HG03066 (cell line): ENCODE measurements around the gene SPSB4.

Source experiments
- ATAC-seq: cut with Tn5 transposase; IDR thresholded peaks from one replicate; pipeline ENCODE4 v1.9.1; 2021; ENCODE audit warnings: low read depth; ENCODE audit not compliant: unreplicated experiment

SPSB4 gene

GRCh38 chr3:141072950-141073349, 21.8 kb downstream of the SPSB4 start:
- no peak for ATAC-seq

GRCh38 chr3:141073580-141073979, 22.4 kb downstream of the SPSB4 start:
- no peak for ATAC-seq

GRCh38 chr3:141074529-141074928, 23.4 kb downstream of the SPSB4 start:
- ATAC-seq, result no peak

GRCh38 chr3:141076036-141076773, 25.1 kb downstream of the SPSB4 start:
- no peak for ATAC-seq

GRCh38 chr3:141076797-141077571, 25.8 kb downstream of the SPSB4 start:
- ATAC-seq, result no peak

- no peak for ATAC-seq
These were observed 26.5 kb downstream of the SPSB4 start for GRCh38 chr3:141077631-141078030.

GRCh38 chr3:141078200-141078599, 27.1 kb downstream of the SPSB4 start:
- no peak for ATAC-seq

GRCh38 chr3:141080431-141080830, 29.3 kb downstream of the SPSB4 start:
- no peak for ATAC-seq

GRCh38 chr3:141081141-141081795, 30.1 kb downstream of the SPSB4 start:
- no peak for ATAC-seq

GRCh38 chr3:141082064-141082463, 30.9 kb downstream of the SPSB4 start:
- no peak for ATAC-seq

- ATAC-seq, result no peak
These were observed 32.1 kb downstream of the SPSB4 start for GRCh38 chr3:141083226-141083625.

GRCh38 chr3:141083836-141084649, 32.9 kb downstream of the SPSB4 start:
- ATAC-seq, result no peak

GRCh38 chr3:141085343-141086070, 34.4 kb downstream of the SPSB4 start:
- ATAC-seq, result no peak

GRCh38 chr3:141086188-141086587, 35.0 kb downstream of the SPSB4 start:
- no peak for ATAC-seq

- no peak for ATAC-seq
These were observed 36.1 kb downstream of the SPSB4 start for GRCh38 chr3:141087076-141087777.

- no peak for ATAC-seq
These were observed 36.6 kb downstream of the SPSB4 start for GRCh38 chr3:141087778-141088130.

- ATAC-seq, result no peak
These were observed 38.4 kb downstream of the SPSB4 start for GRCh38 chr3:141089339-141090152.

- no peak for ATAC-seq
These were observed 40.3 kb downstream of the SPSB4 start for GRCh38 chr3:141091426-141091825.

- no peak for ATAC-seq
These were observed 41.5 kb downstream of the SPSB4 start for GRCh38 chr3:141092663-141093062.
